NCI-H2227 (cell line): ENCODE data around the gene RSPH4A.
A peak's percentile ranks its signal among the peaks of the same experiment; 100 is the strongest.
"Not testable (repeated sequence)": the region's sequence is repeated elsewhere in the genome, so short reads cannot be mapped to it uniquely, and the experiment has no call there.

Experiments
- DNase-seq: peaks from one replicate; lab custom pipeline; 2025; ENCODE audit not compliant: unreplicated experiment; lab: John Stamatoyannopoulos, UW

RSPH4A gene

DNA sequence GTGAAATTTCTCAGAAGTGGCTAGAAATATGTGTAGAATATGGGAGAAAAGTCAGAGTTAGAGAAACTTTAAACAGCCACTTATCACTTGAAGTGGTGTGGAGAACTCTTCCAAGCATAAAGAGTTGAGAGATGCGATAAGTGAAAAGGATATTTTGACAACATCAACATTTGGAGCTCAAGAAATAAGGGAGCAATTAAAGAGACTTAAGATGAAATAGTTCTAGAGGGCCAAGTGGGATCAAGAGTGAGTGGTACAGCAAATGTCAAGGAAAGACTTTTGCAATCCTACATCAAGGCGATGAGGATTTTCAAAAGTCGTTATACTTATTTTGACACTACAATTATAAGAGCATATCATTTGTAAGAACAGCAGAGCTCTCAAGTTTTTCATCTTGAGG, 9.6 kb downstream of the RSPH4A start:
- no peak for DNase-seq

- DNase-seq = no peak
Observed at GRCh38 chr6:116629563-116629981, 13.3 kb downstream of the RSPH4A start.

- DNase-seq = no peak
Observed at GRCh38 chr6:116631379-116631990, 15.2 kb downstream of the RSPH4A start.

DNA sequence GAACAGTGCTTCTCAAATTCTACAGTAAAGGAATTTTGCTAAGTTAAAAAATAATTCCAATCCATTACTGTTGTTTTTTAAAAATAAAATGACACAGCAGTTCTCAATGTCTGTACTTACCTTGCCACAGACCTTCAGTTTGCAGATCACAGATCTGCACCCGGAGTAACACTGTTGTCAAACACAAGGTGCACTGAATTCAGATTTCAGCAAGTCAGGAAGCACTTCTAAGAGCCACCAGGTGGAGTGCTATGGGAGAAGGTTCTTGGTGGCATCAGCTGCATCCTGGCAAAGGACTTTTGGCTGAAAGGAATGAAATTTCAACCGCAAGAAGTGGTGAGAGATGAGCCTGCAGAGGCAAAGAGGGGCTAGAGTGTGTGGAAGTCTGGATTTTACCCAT, 17.4 kb downstream of the RSPH4A start:
- no peak for DNase-seq

DNA sequence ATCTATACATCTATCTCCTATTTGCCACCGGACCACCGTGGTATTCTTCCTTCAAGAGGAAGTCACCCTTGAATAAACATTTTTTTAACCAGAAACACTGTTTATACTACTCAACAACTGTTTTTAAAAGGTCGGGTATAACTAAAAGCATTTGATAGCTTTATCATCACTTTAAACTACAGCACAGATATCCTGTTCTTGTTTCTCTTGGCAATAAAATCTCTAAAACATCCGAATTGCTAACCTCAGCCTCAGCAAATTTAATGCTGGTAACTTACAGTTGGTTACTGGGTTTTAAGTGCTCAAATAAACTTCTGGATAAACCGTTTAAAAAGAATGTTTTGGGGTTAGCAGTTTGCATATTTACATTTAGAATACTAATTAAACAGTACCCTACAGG, 31.9 kb downstream of the RSPH4A start:
- DNase-seq = no peak

DNA sequence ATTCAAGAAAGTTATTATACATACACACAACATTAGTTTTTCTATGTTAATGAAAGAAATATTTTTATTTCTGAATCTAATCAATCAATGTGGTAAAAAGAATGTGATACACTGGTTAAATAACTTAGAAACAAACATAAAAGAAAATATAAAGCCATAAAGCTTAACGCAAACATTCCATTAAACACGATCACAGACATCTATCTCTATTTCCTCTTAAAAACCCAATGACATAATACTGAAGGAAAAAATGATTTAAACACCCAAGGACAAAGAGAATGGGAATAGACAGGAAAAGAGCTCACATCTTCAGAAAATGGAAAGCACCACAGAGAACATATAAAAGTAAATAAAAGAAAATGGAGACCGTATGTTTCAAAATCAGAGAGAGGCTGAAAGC, 32.9 kb downstream of the RSPH4A start:
- DNase-seq = no peak

GRCh38 chr6:116651916-116652315, 35.6 kb downstream of the RSPH4A start:
- DNase-seq = no peak

GRCh38 chr6:116661594-116661993, 45.3 kb downstream of the RSPH4A start:
- no peak for DNase-seq

DNA sequence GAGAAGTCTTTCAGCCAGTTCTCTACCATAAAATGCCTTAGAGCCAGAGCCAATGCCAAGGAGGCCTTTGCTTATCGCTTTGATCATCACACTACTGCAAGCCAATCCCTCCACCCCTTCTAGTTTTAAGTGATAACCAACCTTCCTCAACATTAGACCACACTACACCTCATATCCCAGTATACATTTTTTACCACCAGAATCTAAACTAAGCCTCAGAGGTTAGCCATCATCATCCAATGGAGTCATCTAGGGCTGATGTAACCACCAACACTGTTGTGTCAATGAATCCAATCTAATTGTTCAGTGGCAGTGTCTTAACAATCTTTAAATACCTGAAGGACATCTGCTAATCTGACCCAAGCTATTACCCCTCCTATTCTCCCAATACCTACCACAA, 45.9 kb downstream of the RSPH4A start:
- no peak for DNase-seq

GRCh38 chr6:116663308-116663707, 47.0 kb downstream of the RSPH4A start:
- DNase-seq = no peak

- DNase-seq = not testable (repeated sequence)
Observed at GRCh38 chr6:116664169-116664568, 47.9 kb downstream of the RSPH4A start.

- no peak for DNase-seq
Observed at GRCh38 chr6:116665464-116665863, 49.2 kb downstream of the RSPH4A start.

GRCh38 chr6:116666869-116667268, 50.6 kb downstream of the RSPH4A start:
- no peak for DNase-seq

DNA sequence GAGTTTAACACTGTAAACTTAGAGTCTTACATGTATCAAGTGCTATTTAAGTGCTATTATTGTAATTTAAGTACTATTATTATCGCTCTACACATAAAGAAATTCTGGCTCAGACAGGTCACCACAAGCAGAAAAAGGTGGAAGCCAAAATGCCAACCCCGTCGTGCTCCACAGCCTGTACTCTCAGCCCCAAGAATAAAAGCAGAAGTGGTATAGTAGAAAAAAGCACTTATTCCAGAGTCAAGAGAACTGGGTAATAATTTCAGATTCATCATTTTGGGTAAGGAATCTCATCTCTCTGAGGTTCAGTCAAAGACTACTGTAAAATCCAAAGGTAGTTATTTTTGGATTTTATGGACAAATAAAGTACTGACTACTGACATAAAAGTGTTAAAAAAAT, 51.3 kb downstream of the RSPH4A start:
- DNase-seq = no peak

DNA sequence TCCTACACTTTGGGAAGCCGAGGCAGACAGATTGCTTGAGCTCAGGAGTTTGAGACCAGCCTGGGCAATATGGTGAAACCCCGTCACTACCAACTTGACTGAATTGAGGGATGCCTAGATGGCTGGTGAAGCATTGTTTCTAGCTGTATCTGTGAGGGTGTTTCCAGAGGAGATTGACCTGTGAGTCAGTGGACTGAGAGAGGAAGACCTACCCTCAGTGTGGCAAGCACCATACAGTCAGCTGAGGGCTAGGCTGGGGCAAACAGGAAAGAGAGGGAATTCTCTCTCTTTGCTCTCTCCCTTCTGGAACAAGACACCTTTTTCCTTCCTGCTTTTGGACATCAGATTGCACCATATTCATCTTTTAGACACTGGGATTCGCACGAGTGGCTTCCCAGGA, 56.0 kb downstream of the RSPH4A start:
- no peak for DNase-seq

- no peak for DNase-seq
Observed at GRCh38 chr6:116676021-116676420, 59.7 kb downstream of the RSPH4A start.

- peak; percentile 94 for DNase-seq
Observed at GRCh38 chr6:116680880-116681672, 64.8 kb downstream of the RSPH4A start, which contains the start of gene KPNA5. Gene KPNA5 (plus strand): TSS chr6:116681211. CDS start chr6:116681335, 124 bp downstream.

DNA sequence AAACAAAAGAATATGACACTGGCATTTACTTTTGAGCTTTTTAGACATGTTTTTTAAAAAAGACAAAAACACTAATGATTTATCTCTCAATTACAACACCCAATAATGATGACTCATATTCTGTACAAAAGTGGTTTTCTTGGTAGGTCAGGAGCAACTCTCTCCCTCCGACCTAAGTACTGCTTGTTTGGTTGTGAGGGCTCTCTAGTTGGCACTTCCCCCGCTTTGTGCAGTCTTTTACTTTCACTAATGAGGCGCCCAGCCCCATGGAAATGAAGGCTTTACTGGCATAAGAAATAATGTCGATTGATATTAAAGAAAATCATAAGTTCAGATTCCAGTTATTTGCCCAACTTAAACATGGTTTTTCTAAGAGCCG, 66.0 kb downstream of the RSPH4A start:
- DNase-seq = peak; percentile 23
